GM19452 (cell line): ENCODE data around the gene KCNQ4.

Experiments
- ATAC-seq: cut with Tn5 transposase; IDR thresholded peaks from one replicate; pipeline ENCODE4 v1.9.1; 2021; ENCODE audit not compliant: unreplicated experiment

KCNQ4 gene

DNA sequence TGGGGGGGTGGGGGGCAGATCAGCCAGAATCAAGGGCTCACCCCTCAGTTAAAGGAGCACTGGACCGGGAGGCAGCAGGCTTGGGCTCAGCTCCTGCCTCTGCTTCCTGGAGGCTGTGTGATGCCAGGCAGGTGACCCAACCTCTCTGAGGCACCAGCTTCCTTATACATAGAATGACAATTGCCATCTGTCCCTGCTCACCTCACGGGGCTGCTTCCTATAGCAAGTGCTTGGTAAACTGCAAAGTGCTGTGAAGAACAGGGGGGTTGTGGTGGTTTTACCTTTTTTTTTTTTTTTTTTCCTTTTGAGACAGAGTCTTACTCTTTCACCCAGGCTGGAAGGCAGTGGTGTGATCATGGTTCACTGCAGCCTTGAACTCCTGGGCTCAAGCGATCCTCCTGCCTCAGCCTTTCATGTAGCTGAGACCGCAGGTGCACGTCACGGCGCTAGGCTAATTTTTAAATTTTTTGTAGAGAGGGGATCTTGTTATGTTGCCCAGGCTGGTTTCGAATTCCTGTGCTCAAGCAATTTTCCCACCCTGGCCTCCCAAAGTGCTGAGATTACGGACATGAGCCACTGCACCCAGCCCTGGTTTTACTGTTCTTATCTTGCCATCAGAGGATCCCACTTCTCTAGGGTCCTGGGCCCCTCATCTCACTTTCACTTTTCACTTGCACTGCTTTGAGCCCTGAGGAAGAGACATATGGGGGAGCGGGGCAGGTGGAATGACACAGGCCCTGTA, 11.6 kb downstream of the KCNQ4 start:
- no peak for ATAC-seq

DNA sequence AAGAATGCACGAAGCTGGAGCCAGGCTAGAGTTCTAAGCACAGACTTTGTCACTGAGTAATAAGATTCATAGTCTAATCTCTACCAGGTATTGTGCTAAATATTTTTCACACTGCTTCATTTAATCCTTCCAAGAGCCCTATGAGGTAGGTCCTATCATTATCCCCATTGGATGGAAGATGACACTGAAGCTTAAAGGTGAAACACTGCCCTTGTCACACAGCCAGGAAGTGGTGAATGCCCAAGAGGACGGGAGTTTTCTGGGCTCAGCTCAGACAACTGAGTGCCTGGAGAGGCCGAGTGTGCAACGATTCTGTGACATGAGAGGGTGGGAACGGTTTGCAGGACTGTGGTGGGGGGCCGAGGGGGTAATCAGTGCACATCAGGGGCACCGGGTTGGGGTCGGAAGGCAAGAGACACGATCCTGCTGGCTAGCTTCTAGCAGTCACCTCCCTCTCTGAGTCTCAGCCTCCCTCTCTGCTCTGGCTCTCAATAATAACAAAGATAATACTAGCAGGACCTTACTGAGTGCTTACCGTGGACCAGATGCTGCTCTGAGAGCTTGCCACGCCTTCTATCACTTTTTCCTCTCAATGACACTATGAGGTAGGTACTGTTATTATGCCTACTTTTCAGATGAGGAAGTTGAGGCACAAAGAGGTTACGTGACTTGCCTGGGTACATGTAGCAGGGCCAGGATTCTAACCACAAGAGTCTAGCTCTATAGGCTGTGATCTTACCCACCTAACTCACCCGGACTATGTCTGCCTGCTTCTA, 12.4 kb downstream of the KCNQ4 start:
- no peak for ATAC-seq

DNA sequence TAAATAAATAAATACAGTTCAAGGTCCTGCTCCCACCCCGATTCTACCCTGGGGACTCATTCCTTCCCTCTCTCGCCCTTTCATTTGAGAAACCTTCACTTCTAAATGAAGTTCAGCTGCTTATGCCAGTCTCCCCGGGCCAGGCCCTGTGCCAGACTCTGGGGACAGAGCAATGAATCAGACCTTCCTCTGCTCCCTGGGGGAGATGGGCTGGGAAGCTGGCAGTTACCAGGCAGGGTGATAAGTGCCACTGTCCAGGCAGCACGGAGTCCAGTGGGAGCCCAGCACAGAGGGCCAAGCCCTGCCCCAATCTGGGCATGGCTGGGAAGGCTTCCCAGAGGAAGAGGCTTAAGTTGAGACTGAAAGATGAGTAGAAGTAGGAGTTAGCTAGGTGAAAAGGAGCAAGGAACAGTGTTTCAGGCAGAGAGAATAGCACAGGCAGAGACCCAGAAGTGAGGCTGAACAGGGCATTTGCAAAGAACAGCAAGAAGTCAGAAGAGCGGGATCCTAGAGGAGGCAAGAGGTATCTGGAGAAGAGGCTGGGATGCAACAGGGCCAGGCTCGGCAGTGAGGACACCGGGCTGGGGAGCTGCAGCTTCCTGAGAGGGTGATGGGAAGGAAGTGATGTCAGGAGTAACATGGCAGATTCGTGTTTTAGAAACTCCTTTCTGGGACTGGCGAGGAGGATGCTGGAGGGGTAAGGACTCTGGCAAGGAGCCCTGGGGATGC, 13.5 kb downstream of the KCNQ4 start:
- no peak for ATAC-seq

DNA sequence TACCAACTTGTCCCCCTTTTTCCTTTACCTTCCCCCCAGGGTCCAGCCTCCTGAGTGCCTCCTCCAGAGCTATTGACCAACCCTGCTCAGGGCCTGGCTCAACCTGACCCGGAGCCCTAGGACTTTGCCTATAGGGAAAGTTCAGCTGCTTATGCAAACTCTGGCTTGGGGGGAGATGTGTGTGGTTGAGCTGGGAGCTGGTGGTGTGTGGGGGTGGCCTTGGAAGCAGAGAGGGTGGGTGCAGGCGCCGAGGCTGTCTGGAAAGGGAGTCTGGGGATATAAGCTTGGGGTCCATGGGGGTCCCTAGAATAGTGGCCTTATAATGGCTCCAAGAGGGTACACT, 14.1 kb downstream of the KCNQ4 start:
- no peak for ATAC-seq

DNA sequence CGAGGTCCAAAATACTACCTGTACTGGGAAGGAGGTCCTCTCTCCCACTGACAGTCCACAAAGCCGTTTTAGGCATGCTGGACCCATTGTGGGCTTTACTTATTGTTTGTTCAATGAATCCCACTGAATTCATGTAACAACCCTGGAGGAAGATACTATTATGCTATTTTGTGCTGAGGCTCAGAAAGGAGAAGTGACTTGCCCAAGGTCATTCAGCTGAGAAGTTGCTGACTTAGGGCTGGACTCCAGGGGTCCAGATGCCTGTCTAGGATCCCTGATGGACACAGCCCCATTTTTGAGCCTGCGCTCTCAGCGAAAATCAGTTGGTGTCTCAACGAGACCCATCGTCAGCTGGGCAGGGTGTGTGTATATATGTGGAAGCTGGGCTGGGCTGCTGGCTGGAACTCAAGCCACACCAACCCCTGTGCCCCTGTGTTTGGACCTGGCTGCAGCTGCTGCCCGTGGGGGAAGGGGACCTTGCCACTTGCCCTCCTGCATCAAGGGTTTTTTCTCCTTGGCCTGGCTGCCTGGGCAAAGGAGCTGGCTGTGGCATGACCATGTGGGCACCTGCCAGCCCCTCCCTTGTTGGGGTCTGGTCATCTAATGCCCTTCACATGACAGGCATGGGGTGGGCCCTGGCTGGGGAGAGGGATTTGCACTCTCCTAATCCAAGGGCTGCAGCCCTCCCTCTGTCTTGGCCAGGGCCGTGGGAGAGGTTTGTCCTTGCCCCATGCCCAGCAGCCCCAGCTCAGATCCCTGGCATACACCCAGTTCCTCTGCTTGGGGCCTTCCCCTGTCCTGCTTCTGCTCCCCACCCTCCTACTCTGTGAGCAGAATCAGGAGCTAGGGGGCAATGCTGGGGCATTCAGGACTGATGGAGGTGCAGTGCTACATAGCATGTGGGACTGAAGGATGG, 15.0 kb downstream of the KCNQ4 start:
- no peak for ATAC-seq

DNA sequence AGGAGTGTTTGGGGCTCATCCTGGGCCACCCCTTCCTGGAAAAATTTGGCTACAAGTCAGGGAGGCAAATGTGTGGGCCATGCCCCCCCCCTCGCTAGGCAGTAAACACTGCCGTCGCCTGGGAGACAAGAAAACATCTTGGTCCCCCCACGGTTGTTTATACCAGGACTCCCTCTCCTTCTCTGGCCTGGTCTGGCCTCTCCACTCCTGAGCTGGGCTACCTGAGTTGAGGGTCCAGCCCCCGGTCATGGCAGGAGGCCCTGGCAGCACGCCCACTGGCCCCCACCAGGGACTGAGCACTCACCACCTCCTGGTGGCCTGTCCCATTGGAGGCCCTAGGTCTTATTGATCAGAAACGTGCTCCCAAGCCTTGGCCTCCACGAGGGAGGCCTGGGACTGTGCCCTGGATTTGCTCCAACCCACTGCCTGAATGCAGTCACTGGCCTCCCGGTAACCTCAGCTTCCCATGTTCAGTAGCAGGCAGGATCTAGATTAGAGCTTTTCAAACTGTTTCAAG, 15.8 kb downstream of the KCNQ4 start:
- no peak for ATAC-seq

DNA sequence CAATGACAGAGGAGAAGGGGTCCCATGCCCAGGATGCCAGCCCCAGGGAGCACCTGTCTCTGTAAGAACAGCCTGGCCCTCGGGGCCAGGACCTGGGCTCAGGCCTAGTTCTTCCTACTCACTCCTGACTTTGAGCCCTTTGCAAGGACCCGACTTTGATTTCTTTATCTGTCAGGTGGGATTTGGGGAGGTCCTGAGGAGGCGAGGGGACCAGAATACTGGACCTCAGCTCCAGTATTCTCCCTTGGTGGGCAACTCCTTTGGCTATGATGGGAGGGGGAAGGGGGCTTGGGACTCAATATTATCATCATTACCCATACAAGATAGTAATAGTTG, 18.1 kb downstream of the KCNQ4 start:
- no peak for ATAC-seq

DNA sequence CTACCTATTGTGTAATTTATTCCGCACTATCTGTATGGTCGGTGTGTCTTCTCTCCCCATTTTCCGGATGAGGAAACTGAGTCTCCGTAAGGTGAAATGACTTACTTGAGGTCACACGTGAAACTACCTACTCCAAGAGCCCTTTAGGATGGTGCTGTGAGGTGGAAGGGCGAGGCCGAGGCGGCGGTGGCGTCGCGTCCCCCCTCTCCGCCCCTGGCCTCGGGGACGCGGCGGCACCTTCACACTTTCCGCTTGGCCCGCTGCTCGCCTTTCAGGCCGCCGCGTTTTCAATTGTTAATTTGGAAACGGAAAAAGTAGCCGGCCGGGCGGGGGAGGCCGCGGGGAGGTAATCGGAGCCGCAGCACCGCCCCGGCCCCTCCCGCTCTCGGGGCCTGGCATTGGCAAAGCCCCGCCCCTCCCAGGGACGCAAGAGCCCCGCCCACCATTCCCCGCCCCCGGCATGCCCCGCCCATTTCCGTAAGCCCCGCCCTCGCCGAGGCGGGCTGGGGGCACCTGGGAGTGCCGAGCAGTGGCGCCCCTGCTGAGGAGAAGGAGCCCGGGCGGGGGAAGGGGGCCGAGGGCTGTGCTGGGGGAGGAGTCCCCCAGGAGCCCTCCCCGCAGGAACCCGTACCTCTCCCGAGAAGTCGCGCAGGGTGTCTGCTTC, 18.6 kb downstream of the KCNQ4 start:
- no peak for ATAC-seq

DNA sequence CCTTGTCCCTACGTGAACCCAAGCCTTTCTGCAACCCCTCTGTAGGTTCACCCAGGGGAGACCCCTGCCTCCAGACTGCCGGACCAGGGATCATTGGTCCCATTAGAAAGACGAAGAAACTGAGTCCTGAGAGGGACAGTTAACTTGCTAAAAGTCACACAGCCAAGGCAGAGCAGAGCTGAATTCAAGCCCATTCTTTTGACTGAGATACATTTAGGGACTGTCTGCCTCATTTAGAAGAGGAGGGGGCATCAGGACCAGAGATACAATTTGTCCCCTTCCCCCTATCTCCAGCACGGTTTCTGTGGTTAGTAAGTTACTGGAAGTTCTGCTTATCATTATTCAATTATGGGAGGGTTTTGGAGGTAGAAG, 19.1 kb downstream of the KCNQ4 start:
- no peak for ATAC-seq

DNA sequence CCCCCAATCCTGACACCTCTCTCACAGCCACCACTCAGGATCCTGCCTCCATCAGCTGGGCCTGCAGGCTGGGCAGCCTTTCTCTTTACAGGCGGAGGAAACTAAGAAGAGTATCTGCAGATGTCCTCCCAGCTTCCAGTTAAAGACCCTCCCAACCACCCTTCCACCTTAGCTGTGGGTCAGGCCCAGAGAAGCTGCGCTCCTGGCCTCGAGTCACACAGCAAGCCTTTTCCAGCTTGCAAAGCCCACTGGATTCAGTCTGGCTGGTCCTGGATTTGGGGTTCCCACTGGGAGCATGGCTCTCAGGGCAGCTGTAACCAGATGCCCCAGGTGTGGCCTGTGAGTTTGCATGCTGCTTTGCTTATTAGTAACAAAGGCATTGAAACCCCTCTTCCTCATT, 19.9 kb downstream of the KCNQ4 start:
- ATAC-seq: no peak

DNA sequence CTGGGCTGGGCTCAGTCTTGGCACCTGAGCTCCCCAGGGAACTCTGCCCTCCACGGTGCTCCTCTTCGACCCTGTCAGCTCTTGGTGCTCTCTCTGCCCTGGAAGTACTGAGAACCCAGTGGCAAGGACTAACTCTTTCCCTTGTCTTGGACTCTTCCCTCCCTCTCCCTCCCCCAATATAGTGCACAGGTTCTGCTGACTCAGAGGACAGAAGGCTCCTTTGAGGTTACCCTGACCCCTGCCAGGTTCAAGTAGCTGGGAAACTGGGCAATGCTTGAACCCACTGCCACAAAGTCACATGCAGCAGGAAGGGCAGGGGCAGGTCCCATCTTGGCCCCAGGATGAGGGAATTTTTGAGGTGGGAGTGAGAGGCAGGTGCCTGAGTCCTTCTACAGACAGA, 20.3 kb downstream of the KCNQ4 start:
- ATAC-seq: no peak

DNA sequence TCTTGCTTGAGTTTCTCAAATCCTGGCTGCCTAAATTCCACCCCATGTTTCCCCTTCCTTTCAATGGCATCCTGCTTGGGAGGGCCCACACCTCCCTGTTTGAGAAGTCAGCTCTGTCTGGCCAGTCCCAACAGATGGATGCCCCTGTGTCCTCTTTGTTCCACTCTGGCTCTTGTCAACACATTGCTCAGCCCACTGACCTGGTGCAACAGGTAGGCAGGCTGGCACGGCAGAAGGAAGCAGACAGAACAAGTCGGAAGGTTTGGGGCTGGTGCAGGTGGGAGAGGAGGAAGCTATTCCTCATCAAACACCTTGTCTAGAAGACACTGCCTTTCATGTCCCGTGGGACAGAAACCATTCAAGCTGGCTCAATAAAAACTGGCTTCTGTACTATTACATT, 22.7 kb downstream of the KCNQ4 start:
- ATAC-seq: no peak

DNA sequence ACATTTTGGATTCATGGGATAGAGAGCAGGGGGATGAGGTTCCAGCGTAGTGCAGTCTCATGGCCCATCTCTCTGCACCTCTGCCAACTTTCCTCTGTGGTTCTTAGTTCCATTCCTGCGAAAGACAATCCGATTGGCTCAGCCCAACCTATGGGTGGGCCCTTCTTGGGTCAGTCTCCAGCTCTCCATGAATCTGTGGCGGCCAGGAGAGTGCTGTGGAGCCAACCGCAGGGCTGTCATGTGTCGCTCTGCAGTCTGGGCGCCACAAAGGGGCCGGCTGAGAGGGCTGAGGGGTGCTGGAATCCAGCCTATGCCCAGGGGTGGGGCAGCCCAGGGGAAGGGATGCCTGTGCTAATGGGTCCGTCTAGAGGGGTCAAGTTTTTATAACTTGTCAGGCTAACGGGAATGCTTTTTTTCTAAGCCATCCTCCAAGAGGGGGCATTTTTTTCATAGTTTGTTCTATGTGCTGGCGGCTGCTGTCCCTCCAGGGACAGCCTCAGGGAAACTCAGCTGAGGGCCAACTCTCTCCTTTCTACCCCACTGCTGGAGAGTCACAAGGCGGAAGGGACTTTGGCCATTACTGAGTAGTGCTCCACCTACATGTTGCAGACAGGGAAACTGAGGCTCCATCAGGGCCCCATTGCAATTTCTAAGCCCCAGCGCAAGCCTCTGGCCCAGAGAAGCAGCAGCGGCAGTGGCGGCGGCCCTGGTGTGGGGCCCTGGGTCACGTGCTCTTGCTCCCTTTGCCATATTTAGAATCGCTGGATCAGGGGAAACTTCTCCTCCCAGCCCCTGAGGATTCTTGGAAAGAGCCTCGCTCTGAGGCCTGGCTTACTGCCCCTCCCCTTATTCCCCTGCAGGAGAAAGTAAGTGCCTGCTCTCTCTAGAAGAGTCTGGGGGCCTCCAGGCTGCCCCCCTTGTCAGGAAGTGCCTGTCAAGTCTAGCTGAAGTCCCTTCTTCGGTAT, 23.4 kb downstream of the KCNQ4 start:
- ATAC-seq: no peak

DNA sequence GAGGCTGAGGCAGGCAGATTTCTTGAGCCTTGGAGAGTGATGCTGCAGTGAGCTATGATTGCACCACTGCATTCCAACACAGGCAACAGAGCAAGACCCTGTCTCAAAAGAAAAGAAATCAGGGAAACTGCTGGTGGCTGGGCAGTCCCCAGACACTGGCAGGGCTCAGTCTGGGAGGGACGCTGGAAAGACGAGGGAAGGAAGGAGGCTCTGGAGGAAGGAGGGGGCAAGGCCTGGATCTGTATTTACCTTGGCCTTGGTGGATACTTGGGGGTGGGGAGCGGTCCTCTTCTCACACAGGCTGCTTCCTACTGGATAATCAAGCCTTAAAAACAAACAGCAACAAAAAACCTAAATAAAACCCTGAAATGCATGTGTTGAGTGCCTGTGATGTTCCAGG, 24.4 kb downstream of the KCNQ4 start:
- ATAC-seq: no peak

DNA sequence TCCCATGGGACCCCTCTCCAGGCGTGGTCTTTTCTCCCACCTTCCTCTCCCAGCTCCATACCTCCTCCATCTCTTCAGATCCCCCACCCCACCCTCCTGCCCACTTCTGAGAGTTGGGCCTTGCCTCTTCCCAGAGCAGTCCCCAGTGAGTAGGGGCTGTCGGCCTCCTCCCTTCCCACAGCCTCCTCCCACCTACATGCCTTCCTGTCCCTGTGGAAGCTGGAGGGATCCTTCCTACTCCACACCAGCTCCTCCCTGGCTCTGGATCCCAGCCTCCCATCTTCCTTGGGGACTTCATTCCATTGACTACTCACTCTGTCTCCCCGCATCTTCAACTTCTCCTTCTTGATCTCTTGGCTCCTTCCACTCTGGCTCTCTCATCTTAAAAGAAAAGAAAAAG, 24.9 kb downstream of the KCNQ4 start:
- ATAC-seq: no peak

DNA sequence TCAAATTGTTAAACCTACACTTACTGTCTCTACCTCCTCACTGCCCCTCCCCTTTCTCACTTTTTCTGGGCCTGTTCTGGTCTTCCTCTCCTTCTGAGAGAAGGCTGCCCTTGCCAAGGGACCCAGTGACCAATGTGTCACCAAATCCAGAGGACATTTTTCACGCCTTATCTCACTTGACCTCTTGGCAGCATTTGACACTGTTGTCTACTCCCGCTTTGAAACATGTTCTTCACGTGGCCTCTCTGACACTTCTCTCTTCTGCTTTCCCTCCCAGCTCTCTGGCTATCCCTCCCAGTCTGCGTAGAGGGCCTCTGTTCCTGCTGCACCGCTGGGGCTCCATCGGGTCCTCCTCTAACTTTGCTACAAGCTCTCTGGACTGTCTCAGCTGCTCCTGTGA, 25.3 kb downstream of the KCNQ4 start:
- no peak for ATAC-seq

DNA sequence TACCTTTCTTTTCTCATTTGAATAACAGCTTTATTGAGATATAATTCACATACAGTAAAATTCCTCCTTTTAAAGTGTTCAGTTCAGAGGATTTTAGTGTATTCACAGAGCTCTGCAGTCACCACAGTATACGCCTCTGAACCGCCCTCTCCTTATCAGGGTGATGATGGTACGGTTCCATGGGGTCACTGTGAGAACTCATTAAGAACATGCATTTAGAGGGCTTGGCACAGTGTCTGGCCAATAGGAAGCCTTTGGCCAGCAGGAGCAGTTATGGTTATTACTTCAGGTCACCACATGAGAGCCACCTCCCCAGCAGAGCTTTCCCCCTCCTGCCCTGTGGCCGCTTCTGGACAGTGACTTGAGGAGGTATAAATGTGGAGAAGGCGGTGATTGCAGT, 27.3 kb downstream of the KCNQ4 start:
- ATAC-seq: no peak

DNA sequence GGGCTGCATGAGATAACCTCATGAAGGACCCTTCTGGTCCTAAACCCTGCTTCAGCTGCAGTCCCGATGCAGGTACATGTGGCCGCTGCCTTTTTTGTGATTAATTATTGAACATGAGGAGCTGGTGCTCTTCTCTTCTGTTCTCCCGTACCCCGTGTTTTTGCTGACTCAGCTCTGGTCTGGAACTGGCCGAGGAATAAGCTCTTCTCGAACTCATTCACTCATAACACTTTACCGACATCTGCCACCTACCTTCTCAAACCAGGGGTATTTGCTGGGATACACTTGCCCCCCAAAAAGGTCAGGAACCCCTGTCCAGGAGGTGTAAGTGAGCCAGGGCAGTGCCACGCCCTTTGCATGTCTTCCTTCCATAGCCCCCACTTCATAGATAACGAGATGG, 31.8 kb downstream of the KCNQ4 start:
- no peak for ATAC-seq

DNA sequence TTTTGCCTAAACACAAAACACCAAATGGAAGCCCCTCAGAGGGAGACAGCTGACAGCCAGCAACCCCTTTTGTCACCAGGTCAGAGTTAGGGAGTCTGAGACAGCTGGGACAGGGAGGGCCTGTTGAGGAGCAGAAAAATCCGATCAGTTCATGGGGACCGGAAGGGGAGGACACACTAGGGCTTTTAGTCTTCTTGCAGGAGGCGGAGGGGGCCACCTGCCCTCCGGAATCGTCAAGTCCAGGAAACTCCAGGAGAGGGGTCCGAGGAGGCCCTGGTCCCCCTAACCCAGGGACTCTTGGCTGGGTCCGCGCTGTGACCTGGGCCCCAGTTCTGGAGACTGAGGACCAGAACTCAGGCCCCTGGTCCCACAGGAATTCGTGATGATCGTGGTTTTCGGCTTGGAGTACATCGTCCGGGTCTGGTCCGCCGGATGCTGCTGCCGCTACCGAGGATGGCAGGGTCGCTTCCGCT, 34.2 kb downstream of the KCNQ4 start:
- ATAC-seq: no peak
